WTC11 (cell line): ENCODE data around the gene SNRPA1. TPM values are rescaled to one million over a fixed set of nuclear protein-coding genes. Genes with fewer than 3 reads are reported as not detected.
A peak's percentile ranks its signal among the peaks of the same experiment; 100 is the strongest.

Source experiments
- CBFB ChIP-seq: sonication (generic); formaldehyde crosslinking; IDR thresholded peaks from 2 replicates; pipeline ENCODE4 v1.8.1; 2022; ENCODE audit warnings: mild to moderate bottlenecking, low read depth, missing genetic modification reagents
- ESRRA ChIP-seq: sonication (generic); formaldehyde crosslinking; IDR thresholded peaks from 2 replicates; pipeline ENCODE4 v1.8.1; 2022; ENCODE audit warnings: mild to moderate bottlenecking, missing genetic modification reagents, borderline replicate concordance
- JAZF1 ChIP-seq: fragments of 250-450 bp; sonication (Bioruptor Pico); IDR thresholded peaks from 2 replicates; pipeline ENCODE4 v1.9.0; 2021; ENCODE audit warnings: moderate library complexity, mild to moderate bottlenecking, inconsistent platforms
- KAT7 ChIP-seq: sonication (generic); formaldehyde crosslinking; IDR thresholded peaks from 2 replicates; pipeline ENCODE4 v1.8.1; 2023; ENCODE audit warnings: missing genetic modification reagents, mild to moderate bottlenecking, borderline replicate concordance
- NFE2L1 ChIP-seq: sonication (generic); formaldehyde crosslinking; IDR thresholded peaks from 2 replicates; pipeline ENCODE4 v1.8.1; 2023; ENCODE audit warnings: missing genetic modification reagents
- RELA ChIP-seq: sonication (generic); formaldehyde crosslinking; IDR thresholded peaks from 2 replicates; pipeline ENCODE4 v1.8.1; 2022; ENCODE audit warnings: missing genetic modification reagents, mild to moderate bottlenecking, borderline replicate concordance
- RORB ChIP-seq: fragments of 250-450 bp; sonication (Bioruptor Pico); IDR thresholded peaks from 2 replicates; pipeline ENCODE4 v1.9.0; 2021; ENCODE audit warnings: mild to moderate bottlenecking
- SMAD3 ChIP-seq: sonication (generic); formaldehyde crosslinking; IDR thresholded peaks from 2 replicates; pipeline ENCODE4 v1.8.0; 2022; ENCODE audit warnings: missing genetic modification reagents, mild to moderate bottlenecking, borderline replicate concordance
- SMAD4 ChIP-seq: sonication (generic); formaldehyde crosslinking; IDR thresholded peaks from 2 replicates; pipeline ENCODE4 v1.8.0; 2022; ENCODE audit warnings: mild to moderate bottlenecking, missing genetic modification reagents
- SOX15 ChIP-seq: fragments of 250-450 bp; sonication (Bioruptor Pico); IDR thresholded peaks from 2 replicates; pipeline ENCODE4 v1.9.0; 2021; ENCODE audit warnings: mild to moderate bottlenecking
- SP1 ChIP-seq: sonication (generic); formaldehyde crosslinking; conservative IDR thresholded peaks from 2 replicates; pipeline ENCODE4 v1.8.1; 2022; ENCODE audit warnings: missing genetic modification reagents
- TEAD1 ChIP-seq: sonication (generic); formaldehyde crosslinking; IDR thresholded peaks from 2 replicates; pipeline ENCODE4 v1.8.0; 2022; ENCODE audit warnings: mild to moderate bottlenecking, missing genetic modification reagents
- TEAD4 ChIP-seq: sonication (generic); formaldehyde crosslinking; IDR thresholded peaks from 2 replicates; pipeline ENCODE4 v1.8.0; 2022; ENCODE audit warnings: mild to moderate bottlenecking, missing genetic modification reagents
- ZNF121 ChIP-seq: sonication (generic); formaldehyde crosslinking; IDR thresholded peaks from 2 replicates; pipeline ENCODE4 v1.8.0; 2023; ENCODE audit warnings: missing genetic modification reagents
- ZNF138 ChIP-seq: sonication (generic); formaldehyde crosslinking; conservative IDR thresholded peaks from 2 replicates; pipeline ENCODE4 v1.8.1; 2022; ENCODE audit warnings: mild to moderate bottlenecking, moderate library complexity, missing genetic modification reagents
- total RNA-seq: library from RNA; stranded (reverse); gene quantifications from 3 replicates; pipeline ENCODE4 v1.2.3, GENCODE V29; 2021
- TF ChIP-seq, protein P1 (sequence below): sonication (generic); formaldehyde crosslinking; IDR thresholded peaks from 2 replicates; pipeline ENCODE4 v1.8.0; 2022; ENCODE audit warnings: mild to moderate bottlenecking, missing genetic modification reagents
- TF ChIP-seq, protein P2 (sequence below): sonication (generic); formaldehyde crosslinking; conservative IDR thresholded peaks from 2 replicates; pipeline ENCODE4 v1.8.1; 2023; ENCODE audit warnings: mild to moderate bottlenecking, low read depth, missing genetic modification reagents, moderate library complexity
- TF ChIP-seq, protein P3 (sequence below): sonication (generic); formaldehyde crosslinking; IDR thresholded peaks from 2 replicates; pipeline ENCODE4 v1.8.1; 2022; ENCODE audit warnings: low read depth, mild to moderate bottlenecking, moderate library complexity, missing genetic modification reagents, borderline replicate concordance
- TF ChIP-seq, protein P4 (sequence below): sonication (generic); formaldehyde crosslinking; IDR thresholded peaks from 2 replicates; pipeline ENCODE4 v1.8.1; 2022; ENCODE audit warnings: mild to moderate bottlenecking, missing genetic modification reagents, moderate library complexity, borderline replicate concordance
- TF ChIP-seq, protein P5 (sequence below): fragments of 250-450 bp; sonication (Bioruptor Pico); IDR thresholded peaks from 2 replicates; pipeline ENCODE4 v1.9.0; 2021; ENCODE audit warnings: mild to moderate bottlenecking
- TF ChIP-seq, protein P6 (sequence below): sonication (generic); formaldehyde crosslinking; IDR thresholded peaks from 2 replicates; pipeline ENCODE4 v1.8.1; 2022; ENCODE audit warnings: mild to moderate bottlenecking, moderate library complexity, missing genetic modification reagents
- TF ChIP-seq, protein P7 (sequence below): sonication (generic); formaldehyde crosslinking; IDR thresholded peaks from 2 replicates; pipeline ENCODE4 v1.8.0; 2022; ENCODE audit warnings: missing genetic modification reagents
- TF ChIP-seq, protein P8 (sequence below): sonication (generic); formaldehyde crosslinking; IDR thresholded peaks from 2 replicates; pipeline ENCODE4 v1.8.1; 2023; ENCODE audit warnings: mild to moderate bottlenecking, missing genetic modification reagents

SNRPA1 gene
- total RNA-seq, 1 experiment from 2014 or later, result 170 TPM

DNA sequence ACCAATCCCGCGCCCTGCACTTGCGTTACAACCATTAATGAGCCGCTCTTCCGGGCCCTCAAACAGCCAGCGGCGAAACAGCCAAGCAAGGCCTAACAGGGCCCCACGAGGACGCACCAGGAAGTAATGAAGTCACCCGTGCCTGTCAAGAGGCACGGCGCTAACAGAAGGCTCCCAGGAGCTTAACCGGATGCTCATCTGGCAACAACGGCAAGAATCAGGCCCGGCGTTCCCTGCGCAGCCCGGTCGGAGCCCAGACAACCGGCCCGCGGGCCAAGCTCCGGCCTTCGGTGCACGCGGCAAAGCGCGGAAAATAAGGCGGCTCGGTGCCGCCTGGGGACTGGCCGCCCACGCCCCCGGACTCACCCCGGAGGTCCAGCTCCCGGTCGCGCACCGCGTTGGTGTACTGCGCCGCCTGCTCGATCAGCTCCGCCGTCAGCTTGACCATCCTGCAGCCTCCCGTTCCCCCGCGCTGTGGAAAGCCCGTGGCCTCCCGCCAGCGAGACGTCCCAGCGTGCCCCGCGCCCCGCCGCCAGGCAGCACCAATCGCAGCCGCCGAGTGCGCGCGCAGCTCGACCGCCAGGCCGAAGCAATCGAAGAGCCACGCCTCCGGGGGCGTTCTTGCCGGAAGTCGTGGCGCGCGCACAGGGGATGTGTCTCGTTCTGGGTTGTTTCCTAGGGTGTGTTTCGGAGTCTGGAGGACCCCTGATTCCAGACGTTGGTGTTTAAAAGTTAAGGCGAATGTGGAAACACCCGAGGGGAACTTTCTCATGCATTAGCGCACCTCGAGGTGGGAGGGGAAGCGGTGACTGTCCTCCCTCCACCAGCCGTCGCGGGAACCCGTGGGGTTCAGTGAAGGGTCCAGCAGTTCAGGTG lies at the start of gene SNRPA1 (continued):
- TF ChIP-seq, protein P1, sequence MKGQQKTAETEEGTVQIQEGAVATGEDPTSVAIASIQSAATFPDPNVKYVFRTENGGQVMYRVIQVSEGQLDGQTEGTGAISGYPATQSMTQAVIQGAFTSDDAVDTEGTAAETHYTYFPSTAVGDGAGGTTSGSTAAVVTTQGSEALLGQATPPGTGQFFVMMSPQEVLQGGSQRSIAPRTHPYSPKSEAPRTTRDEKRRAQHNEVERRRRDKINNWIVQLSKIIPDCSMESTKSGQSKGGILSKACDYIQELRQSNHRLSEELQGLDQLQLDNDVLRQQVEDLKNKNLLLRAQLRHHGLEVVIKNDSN, result peak; percentile 62; the same call in 1 of the 2 replicates
- TF ChIP-seq SP1 (CRISPR knock-in tag), result peak; percentile 99
- 0 out of 2 replicates have a peak, but pooled peaks have one; percentile 48 for TF ChIP-seq SMAD4
- TF ChIP-seq, protein P2, sequence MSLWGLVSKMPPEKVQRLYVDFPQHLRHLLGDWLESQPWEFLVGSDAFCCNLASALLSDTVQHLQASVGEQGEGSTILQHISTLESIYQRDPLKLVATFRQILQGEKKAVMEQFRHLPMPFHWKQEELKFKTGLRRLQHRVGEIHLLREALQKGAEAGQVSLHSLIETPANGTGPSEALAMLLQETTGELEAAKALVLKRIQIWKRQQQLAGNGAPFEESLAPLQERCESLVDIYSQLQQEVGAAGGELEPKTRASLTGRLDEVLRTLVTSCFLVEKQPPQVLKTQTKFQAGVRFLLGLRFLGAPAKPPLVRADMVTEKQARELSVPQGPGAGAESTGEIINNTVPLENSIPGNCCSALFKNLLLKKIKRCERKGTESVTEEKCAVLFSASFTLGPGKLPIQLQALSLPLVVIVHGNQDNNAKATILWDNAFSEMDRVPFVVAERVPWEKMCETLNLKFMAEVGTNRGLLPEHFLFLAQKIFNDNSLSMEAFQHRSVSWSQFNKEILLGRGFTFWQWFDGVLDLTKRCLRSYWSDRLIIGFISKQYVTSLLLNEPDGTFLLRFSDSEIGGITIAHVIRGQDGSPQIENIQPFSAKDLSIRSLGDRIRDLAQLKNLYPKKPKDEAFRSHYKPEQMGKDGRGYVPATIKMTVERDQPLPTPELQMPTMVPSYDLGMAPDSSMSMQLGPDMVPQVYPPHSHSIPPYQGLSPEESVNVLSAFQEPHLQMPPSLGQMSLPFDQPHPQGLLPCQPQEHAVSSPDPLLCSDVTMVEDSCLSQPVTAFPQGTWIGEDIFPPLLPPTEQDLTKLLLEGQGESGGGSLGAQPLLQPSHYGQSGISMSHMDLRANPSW (CRISPR knock-in tag), result no peak
- TF ChIP-seq, protein P3, sequence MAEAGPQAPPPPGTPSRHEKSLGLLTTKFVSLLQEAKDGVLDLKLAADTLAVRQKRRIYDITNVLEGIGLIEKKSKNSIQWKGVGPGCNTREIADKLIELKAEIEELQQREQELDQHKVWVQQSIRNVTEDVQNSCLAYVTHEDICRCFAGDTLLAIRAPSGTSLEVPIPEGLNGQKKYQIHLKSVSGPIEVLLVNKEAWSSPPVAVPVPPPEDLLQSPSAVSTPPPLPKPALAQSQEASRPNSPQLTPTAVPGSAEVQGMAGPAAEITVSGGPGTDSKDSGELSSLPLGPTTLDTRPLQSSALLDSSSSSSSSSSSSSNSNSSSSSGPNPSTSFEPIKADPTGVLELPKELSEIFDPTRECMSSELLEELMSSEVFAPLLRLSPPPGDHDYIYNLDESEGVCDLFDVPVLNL (CRISPR knock-in tag), result peak; percentile 82
- TF ChIP-seq JAZF1 (CRISPR knock-in tag), result no peak
- TF ChIP-seq, protein P4, sequence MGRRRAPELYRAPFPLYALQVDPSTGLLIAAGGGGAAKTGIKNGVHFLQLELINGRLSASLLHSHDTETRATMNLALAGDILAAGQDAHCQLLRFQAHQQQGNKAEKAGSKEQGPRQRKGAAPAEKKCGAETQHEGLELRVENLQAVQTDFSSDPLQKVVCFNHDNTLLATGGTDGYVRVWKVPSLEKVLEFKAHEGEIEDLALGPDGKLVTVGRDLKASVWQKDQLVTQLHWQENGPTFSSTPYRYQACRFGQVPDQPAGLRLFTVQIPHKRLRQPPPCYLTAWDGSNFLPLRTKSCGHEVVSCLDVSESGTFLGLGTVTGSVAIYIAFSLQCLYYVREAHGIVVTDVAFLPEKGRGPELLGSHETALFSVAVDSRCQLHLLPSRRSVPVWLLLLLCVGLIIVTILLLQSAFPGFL (CRISPR knock-in tag), result 0 out of 2 replicates have a peak, but pooled peaks have one; percentile 57
- peak; percentile 23; the same call in 1 of the 2 replicates for TF ChIP-seq ESRRA
- no peak for TF ChIP-seq ZNF138 (CRISPR knock-in tag)
- TF ChIP-seq TEAD1, result peak; percentile 89; the same call in 1 of the 2 replicates
- TF ChIP-seq, protein P5, sequence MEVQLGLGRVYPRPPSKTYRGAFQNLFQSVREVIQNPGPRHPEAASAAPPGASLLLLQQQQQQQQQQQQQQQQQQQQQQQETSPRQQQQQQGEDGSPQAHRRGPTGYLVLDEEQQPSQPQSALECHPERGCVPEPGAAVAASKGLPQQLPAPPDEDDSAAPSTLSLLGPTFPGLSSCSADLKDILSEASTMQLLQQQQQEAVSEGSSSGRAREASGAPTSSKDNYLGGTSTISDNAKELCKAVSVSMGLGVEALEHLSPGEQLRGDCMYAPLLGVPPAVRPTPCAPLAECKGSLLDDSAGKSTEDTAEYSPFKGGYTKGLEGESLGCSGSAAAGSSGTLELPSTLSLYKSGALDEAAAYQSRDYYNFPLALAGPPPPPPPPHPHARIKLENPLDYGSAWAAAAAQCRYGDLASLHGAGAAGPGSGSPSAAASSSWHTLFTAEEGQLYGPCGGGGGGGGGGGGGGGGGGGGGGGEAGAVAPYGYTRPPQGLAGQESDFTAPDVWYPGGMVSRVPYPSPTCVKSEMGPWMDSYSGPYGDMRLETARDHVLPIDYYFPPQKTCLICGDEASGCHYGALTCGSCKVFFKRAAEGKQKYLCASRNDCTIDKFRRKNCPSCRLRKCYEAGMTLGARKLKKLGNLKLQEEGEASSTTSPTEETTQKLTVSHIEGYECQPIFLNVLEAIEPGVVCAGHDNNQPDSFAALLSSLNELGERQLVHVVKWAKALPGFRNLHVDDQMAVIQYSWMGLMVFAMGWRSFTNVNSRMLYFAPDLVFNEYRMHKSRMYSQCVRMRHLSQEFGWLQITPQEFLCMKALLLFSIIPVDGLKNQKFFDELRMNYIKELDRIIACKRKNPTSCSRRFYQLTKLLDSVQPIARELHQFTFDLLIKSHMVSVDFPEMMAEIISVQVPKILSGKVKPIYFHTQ (CRISPR knock-in tag), result no peak
- TF ChIP-seq, protein P6, sequence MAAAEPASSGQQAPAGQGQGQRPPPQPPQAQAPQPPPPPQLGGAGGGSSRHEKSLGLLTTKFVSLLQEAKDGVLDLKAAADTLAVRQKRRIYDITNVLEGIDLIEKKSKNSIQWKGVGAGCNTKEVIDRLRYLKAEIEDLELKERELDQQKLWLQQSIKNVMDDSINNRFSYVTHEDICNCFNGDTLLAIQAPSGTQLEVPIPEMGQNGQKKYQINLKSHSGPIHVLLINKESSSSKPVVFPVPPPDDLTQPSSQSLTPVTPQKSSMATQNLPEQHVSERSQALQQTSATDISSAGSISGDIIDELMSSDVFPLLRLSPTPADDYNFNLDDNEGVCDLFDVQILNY (CRISPR knock-in tag), result peak; percentile 98
- TF ChIP-seq RORB (CRISPR knock-in tag), result no peak
- TF ChIP-seq, protein P7, sequence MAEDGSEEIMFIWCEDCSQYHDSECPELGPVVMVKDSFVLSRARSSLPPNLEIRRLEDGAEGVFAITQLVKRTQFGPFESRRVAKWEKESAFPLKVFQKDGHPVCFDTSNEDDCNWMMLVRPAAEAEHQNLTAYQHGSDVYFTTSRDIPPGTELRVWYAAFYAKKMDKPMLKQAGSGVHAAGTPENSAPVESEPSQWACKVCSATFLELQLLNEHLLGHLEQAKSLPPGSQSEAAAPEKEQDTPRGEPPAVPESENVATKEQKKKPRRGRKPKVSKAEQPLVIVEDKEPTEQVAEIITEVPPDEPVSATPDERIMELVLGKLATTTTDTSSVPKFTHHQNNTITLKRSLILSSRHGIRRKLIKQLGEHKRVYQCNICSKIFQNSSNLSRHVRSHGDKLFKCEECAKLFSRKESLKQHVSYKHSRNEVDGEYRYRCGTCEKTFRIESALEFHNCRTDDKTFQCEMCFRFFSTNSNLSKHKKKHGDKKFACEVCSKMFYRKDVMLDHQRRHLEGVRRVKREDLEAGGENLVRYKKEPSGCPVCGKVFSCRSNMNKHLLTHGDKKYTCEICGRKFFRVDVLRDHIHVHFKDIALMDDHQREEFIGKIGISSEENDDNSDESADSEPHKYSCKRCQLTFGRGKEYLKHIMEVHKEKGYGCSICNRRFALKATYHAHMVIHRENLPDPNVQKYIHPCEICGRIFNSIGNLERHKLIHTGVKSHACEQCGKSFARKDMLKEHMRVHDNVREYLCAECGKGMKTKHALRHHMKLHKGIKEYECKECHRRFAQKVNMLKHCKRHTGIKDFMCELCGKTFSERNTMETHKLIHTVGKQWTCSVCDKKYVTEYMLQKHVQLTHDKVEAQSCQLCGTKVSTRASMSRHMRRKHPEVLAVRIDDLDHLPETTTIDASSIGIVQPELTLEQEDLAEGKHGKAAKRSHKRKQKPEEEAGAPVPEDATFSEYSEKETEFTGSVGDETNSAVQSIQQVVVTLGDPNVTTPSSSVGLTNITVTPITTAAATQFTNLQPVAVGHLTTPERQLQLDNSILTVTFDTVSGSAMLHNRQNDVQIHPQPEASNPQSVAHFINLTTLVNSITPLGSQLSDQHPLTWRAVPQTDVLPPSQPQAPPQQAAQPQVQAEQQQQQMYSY (CRISPR knock-in tag), result peak; percentile 55; the same call in 1 of the 2 replicates
- TF ChIP-seq SOX15 (CRISPR knock-in tag), result no peak
- no peak for TF ChIP-seq ZNF121
- TF ChIP-seq, protein P8, sequence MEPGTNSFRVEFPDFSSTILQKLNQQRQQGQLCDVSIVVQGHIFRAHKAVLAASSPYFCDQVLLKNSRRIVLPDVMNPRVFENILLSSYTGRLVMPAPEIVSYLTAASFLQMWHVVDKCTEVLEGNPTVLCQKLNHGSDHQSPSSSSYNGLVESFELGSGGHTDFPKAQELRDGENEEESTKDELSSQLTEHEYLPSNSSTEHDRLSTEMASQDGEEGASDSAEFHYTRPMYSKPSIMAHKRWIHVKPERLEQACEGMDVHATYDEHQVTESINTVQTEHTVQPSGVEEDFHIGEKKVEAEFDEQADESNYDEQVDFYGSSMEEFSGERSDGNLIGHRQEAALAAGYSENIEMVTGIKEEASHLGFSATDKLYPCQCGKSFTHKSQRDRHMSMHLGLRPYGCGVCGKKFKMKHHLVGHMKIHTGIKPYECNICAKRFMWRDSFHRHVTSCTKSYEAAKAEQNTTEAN (CRISPR knock-in tag), result peak; percentile 87
- 0 out of 2 replicates have a peak, but pooled peaks have one; percentile 90 for TF ChIP-seq KAT7
- TF ChIP-seq RELA (CRISPR knock-in tag), result peak; percentile 71; the same call in 1 of the 2 replicates
- TF ChIP-seq SMAD3 (CRISPR knock-in tag), result 0 out of 2 replicates have a peak, but pooled peaks have one; percentile 16
- no peak for TF ChIP-seq TEAD4 (CRISPR knock-in tag)
- TF ChIP-seq NFE2L1 (CRISPR knock-in tag), result peak; percentile 85; the same call in 1 of the 2 replicates
- TF ChIP-seq CBFB (CRISPR knock-in tag), result peak; percentile 92; the same call in 1 of the 2 replicates
